Measurements from ENCODE around the gene GALNT12. TPM values are rescaled to one million over a fixed set of nuclear protein-coding genes. Genes with fewer than 3 reads are reported as not detected.

The GALNT12 gene
- total and polyA plus RNA-seq, 8 donors = 4.2 to 12.2 (median 9.6) TPM

GRCh38 chr9:98832768-98833089, 25.3 kb downstream of the GALNT12 start:
- TF ChIP-seq CTCF (IDR thresholded peaks at IDR 0.05) = no peak
- H3K36me3 ChIP-seq = no peaks in the 10 kb centered on the region
- intact Hi-C loops (cut with DNase I) = no loop called here

GRCh38 chr9:98833090-98833956, 25.9 kb downstream of the GALNT12 start:
- FAIRE-seq = no peak
- intact Hi-C loops (cut with DNase I) = no loop called here
- no peak overlapping the region for H3K4me3 ChIP-seq
- H3K4me1 ChIP-seq = no peaks in the 10 kb centered on the region
- no peaks in the 10 kb centered on the region for H3K9me3 ChIP-seq
- no peaks in the 10 kb centered on the region for H3K27me3 ChIP-seq
- H3K36me3 ChIP-seq = no peaks in the 10 kb centered on the region
- DNase-seq = peak in 4 of 6 donors; percentile 30 to 57 (median 50)
- TF ChIP-seq CTCF (IDR thresholded peaks at IDR 0.05) = no peak
- WGBS, 2 donors = 54 to 55% methylated on average over 9 of the region's 9 CpGs
- H3K27ac ChIP-seq = no peak overlapping the region
- ATAC-seq = peak; percentile 37 to 91 (median 58)

More at GRCh38 chr9:98832768-98833089, 25.3 kb downstream of the GALNT12 start:
- no peak for DNase-seq
- no peak overlapping the region for H3K27ac ChIP-seq
- 98 to 100% methylated on average over 1 of the region's 1 CpG for WGBS, 2 donors
- no peaks in the 10 kb centered on the region for H3K4me1 ChIP-seq
- H3K4me3 ChIP-seq = no peak overlapping the region
- H3K9me3 ChIP-seq = no peaks in the 10 kb centered on the region
- FAIRE-seq = no peak
- no peak for ATAC-seq
- no peaks in the 10 kb centered on the region for H3K27me3 ChIP-seq

- no peak for ATAC-seq
- no peak for TF ChIP-seq CTCF (IDR thresholded peaks at IDR 0.05)
- Histone ChIP-seq H3K4me1 (no peaks in the 10 kb centered on the region), H3K27me3 (no peaks in the 10 kb centered on the region), H3K36me3 (no peaks in the 10 kb centered on the region), H3K9me3 (no peaks in the 10 kb centered on the region), H3K4me3 (no peak overlapping the region), H3K27ac (no peak overlapping the region)
- no peak for FAIRE-seq
- intact Hi-C loops (cut with DNase I) = no loop called here
- 90 to 95% methylated on average over 9 of the region's 9 CpGs for WGBS, 2 donors
- DNase-seq = no peak
Observed at GRCh38 chr9:98834386-98834785, 26.9 kb downstream of the GALNT12 start.

- no peak for ATAC-seq
- intact Hi-C loops (cut with DNase I) = no loop called here
- Histone ChIP-seq H3K27me3 (no peaks in the 10 kb centered on the region), H3K4me1 (no peaks in the 10 kb centered on the region), H3K9me3 (no peaks in the 10 kb centered on the region), H3K36me3 (no peaks in the 10 kb centered on the region), H3K27ac (no peak overlapping the region), H3K4me3 (no peak overlapping the region)
- no peak for DNase-seq
- no peak for FAIRE-seq
- 91 to 94% methylated on average over 4 of the region's 4 CpGs for WGBS, 2 donors
- TF ChIP-seq CTCF (IDR thresholded peaks at IDR 0.05) = no peak
Observed at GRCh38 chr9:98836206-98836605, 28.7 kb downstream of the GALNT12 start.

- Histone ChIP-seq H3K4me1 (no peaks in the 10 kb centered on the region), H3K9me3 (no peaks in the 10 kb centered on the region), H3K4me3 (no peak overlapping the region), H3K36me3 (no peaks in the 10 kb centered on the region), H3K27ac (no peak overlapping the region), H3K27me3 (no peaks in the 10 kb centered on the region)
- intact Hi-C loops (cut with DNase I) = no loop called here
- FAIRE-seq (no peak), DNase-seq (no peak), ATAC-seq (no peak)
- WGBS, 2 donors = 93 to 94% methylated on average over 4 of the region's 4 CpGs
- no peak for TF ChIP-seq CTCF (IDR thresholded peaks at IDR 0.05)
Observed at GRCh38 chr9:98837516-98837915, 30.0 kb downstream of the GALNT12 start.

Measured in pancreas (tissue), 10 donors.